H1 (cell line): ENCODE results near the gene IFT74. TPM values are rescaled to one million over a fixed set of nuclear protein-coding genes. Genes with fewer than 3 reads are reported as not detected.

ENCODE experiments used
- BRCA1 ChIP-seq: IDR thresholded peaks from 2 replicates; pipeline ENCODE4 v1.6.1; 2012; ENCODE audit warnings: low read depth, low read length, improper control_type of control experiment
- GTF2F1 ChIP-seq: IDR thresholded peaks from 2 replicates; pipeline ENCODE4 v1.6.1; 2012; ENCODE audit warnings: low read depth, low read length, improper control_type of control experiment, borderline replicate concordance
- POLR2AphosphoS5 ChIP-seq: IDR thresholded peaks from 2 replicates; pipeline ENCODE4 v1.6.1; 2011; ENCODE audit warnings: low read depth, low read length
- RBBP5 ChIP-seq: IDR thresholded peaks from 2 replicates; pipeline ENCODE4 v1.7.1; 2012; ENCODE audit warnings: low read depth, mild to moderate bottlenecking, inconsistent platforms, low read length, moderate library complexity, borderline replicate concordance
- RFX5 ChIP-seq: IDR thresholded peaks from 2 replicates; pipeline ENCODE4 v1.6.1; 2011; ENCODE audit warnings: low read depth, low read length, improper control_type of control experiment, borderline replicate concordance
- TEAD4 ChIP-seq: IDR thresholded peaks from 2 replicates; pipeline ENCODE4 v1.6.1; 2012; ENCODE audit warnings: low read depth, low read length, inconsistent platforms, mixed read lengths
- USF2 ChIP-seq: IDR thresholded peaks from 2 replicates; pipeline ENCODE4 v1.6.1; 2011; ENCODE audit warnings: low read length, improper control_type of control experiment
- YY1 ChIP-seq: IDR thresholded peaks from 2 replicates; pipeline ENCODE4 v1.6.1; 2011; ENCODE audit warnings: low read depth, mild to moderate bottlenecking, low read length
- polyA plus RNA-seq, 7 experiments: library from polyadenylated mRNA; depleted of rRNA in 3 of 7; stranded (reverse) in 5 of 7; unstranded in 2 of 7; fragments of >200 nt in 5 of 7; fragments of 200-250 nt in 2 of 7; gene quantifications; 1 replicate in 5 of 7; 2 replicates in 1 of 7; 4 replicates in 1 of 7; pipeline versions ENCODE4 v1.2.1 to v1.2.3, GENCODE V29; 2011 to 2013; ENCODE audit warnings: missing spikeins in 2 of 7, mixed read lengths in 2 of 7
- total RNA-seq: library from RNA; stranded (reverse); fragmentation: NEBNext Ultra II Directional; extraction: Animal tissue kit (Norgen Biotek cat#: 25700); gene quantifications from 2 replicates; pipeline ENCODE4 v1.2.1, GENCODE V29; 2021

The IFT74 gene
- total and polyA plus RNA-seq, 2 of the 8 experiments (the other 6 are each of a cell fraction or from before 2014, with no cell fraction given), result 4.4 to 17.8 TPM

GRCh38 chr9:27029186-27029585, 73.0 kb downstream of the IFT74 start (continued):
- TF ChIP-seq POLR2AphosphoS5 (no peak), GTF2F1 (no peak), YY1 (no peak), RFX5 (no peak), USF2 (no peak), RBBP5 (no peak), TEAD4 (no peak), BRCA1 (no peak)
